Brain microvascular endothelial cell (primary cell): Measurements from ENCODE around the gene EFCAB11.
"Not testable (repeated sequence)": the region's sequence is repeated elsewhere in the genome, so short reads cannot be mapped to it uniquely, and the experiment has no call there.

Experiments
- DNase-seq: peaks from one replicate; pipeline ENCODE4 v3.0.0-alpha.2; 2020
- H3K27ac ChIP-seq: fragments of 250-450 bp; sonication (Bioruptor Pico); 2 replicates; pipeline ENCODE4 v1.5.1; 2020; ENCODE audit warnings: mild to moderate bottlenecking, moderate library complexity
- H3K27me3 ChIP-seq: fragments of 250-450 bp; sonication (Bioruptor Pico); replicated peaks from 2 replicates; pipeline ENCODE4 v1.5.1; 2020; ENCODE audit warnings: mild to moderate bottlenecking
- H3K36me3 ChIP-seq: fragments of 250-450 bp; sonication (Bioruptor Pico); replicated peaks from 2 replicates; pipeline ENCODE4 v1.5.1; 2020; ENCODE audit warnings: mild to moderate bottlenecking
- H3K4me3 ChIP-seq: 2 replicates; pipeline ENCODE4 v1.5.1; 2011; ENCODE audit warnings: low read depth, mild to moderate bottlenecking, control low read depth, low read length, moderate library complexity
- in situ Hi-C: cut with HindIII; loops from 2 replicates; pipeline ENCODE4 v1.10.0; 2017; ENCODE audit warnings: low sequenced_read_pairs, low pct_ligation_motif_present
- TF ChIP-seq, protein P1 (sequence below): IDR thresholded peaks from 2 replicates; pipeline ENCODE4 v1.5.1; 2011; ENCODE audit warnings: low read depth, mild to moderate bottlenecking, moderate library complexity, low read length, control low read depth, inconsistent platforms; ENCODE audit errors: missing control alignments

EFCAB11 gene

DNA sequence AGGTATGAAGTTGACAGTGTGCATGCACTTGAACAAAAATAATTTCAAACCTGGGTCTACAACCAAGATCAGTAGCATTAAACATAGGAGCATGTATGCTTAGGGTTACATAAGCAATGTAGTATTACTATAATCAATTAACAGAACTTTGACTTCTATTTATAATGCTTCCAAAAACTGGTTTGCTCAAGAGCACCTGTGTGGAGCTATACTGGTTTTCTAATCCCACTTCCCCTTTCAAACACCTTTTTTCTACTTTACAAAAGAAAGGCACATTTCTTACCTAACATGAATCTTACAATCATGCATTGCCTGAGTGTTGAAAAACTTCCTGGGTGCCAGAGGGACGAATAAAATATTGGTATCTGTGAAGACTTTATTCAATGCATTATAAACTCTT lies 72.7 kb downstream of the EFCAB11 start:
- H3K36me3 ChIP-seq, result no peaks in the 10 kb centered on the region
- no peak overlapping the region for H3K4me3 ChIP-seq
- no peak for DNase-seq
- TF ChIP-seq, protein P1, sequence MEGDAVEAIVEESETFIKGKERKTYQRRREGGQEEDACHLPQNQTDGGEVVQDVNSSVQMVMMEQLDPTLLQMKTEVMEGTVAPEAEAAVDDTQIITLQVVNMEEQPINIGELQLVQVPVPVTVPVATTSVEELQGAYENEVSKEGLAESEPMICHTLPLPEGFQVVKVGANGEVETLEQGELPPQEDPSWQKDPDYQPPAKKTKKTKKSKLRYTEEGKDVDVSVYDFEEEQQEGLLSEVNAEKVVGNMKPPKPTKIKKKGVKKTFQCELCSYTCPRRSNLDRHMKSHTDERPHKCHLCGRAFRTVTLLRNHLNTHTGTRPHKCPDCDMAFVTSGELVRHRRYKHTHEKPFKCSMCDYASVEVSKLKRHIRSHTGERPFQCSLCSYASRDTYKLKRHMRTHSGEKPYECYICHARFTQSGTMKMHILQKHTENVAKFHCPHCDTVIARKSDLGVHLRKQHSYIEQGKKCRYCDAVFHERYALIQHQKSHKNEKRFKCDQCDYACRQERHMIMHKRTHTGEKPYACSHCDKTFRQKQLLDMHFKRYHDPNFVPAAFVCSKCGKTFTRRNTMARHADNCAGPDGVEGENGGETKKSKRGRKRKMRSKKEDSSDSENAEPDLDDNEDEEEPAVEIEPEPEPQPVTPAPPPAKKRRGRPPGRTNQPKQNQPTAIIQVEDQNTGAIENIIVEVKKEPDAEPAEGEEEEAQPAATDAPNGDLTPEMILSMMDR, result no peak
- H3K27me3 ChIP-seq, result no peaks in the 10 kb centered on the region
- no peak overlapping the region for H3K27ac ChIP-seq
- in situ Hi-C loops, result no loop called here

DNA sequence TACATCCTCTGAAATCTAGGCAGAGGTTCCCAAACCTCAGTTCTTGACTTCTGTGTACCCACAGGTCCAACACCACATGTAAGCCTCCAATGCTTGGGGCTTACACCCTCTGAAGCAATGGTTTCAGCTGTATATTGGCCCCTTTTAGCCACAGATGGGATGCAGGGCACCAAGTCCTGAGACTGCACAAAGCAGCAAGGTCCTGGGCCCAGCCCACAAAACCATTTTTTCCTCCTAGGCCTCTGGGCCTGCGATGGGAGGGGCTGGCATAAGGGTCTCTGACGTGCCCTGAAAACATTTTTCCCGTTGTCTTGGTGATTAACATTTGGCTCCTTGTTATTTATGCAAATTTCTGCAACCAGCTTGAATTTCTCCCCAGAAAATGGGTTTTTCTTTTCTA lies 80.4 kb downstream of the EFCAB11 start:
- H3K27ac ChIP-seq, in situ Hi-C loops, H3K27me3 ChIP-seq, DNase-seq, H3K4me3 ChIP-seq, H3K36me3 ChIP-seq: not testable (repeated sequence)

DNA sequence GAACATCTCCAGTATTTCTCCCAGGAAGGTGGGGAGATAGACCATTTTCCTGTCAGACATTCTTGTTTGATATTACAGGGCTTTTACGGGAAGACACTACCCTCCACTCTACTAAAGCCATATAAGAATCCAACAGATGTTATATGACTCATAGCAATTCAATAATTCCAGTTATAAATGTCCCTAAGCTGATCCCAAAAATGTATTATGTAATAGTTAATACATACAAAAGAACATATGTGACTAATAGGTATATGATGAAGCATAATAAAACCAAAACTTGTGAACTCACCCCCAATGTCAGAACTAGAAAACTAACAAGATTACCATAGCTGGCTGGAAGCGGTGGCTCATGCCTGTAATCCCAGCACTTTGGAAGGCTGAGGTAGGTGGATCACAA lies 84.2 kb downstream of the EFCAB11 start:
- no peaks in the 10 kb centered on the region for H3K36me3 ChIP-seq
- TF ChIP-seq, protein P1, result no peak
- H3K27me3 ChIP-seq, result no peaks in the 10 kb centered on the region
- H3K4me3 ChIP-seq, result no peak overlapping the region
- DNase-seq, result no peak
- no peak overlapping the region for H3K27ac ChIP-seq
- in situ Hi-C loops, result no loop called here

DNA sequence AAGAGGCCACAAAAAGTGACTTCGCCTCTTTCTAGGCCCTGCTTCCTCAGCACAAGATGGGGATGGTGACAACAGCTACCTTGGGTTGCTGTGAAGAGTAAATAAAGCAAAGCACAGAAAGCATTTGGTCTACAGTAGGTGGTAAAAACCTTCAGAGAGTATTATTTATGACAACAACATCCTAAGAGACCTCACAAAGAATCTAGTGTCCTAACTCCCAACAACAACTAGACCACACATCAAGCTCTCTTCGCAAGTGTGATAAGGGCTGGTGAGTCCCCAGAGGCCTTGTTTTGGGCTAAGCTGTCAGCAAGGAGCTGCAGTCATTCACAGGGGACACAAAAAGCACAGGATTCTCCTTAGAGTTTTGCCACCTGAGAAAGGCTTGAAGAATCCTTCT lies 84.9 kb downstream of the EFCAB11 start:
- TF ChIP-seq, protein P1, result no peak
- in situ Hi-C loops, result no loop called here

DNA sequence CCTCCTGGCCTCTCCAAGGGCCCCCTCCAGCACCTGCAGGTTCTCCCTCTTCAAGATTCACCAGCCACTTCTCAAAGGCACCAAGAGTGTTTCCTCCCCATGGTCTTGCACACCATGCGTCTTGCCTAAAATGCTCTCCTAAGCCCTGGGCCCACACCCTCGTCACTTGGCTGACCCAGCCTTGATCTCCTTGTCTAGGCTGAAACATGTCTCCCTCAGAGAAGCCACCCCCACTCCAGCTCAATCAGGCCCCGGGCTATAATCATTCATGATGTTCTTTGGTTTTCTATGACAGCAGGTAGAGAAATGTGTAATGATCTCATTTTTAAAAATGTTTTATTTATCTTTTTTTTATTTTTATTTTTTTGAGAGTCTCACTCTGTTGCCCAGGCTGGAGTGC lies 88.1 kb downstream of the EFCAB11 start:
- in situ Hi-C loops, result no loop called here
- H3K36me3 ChIP-seq, result no peaks in the 10 kb centered on the region
- H3K4me3 ChIP-seq, result no peak overlapping the region
- no peak overlapping the region for H3K27ac ChIP-seq
- no peak for DNase-seq
- H3K27me3 ChIP-seq, result no peaks in the 10 kb centered on the region
- TF ChIP-seq, protein P1, result no peak

More for the DNA sequence above, 84.9 kb downstream of the EFCAB11 start:
- no peak overlapping the region for H3K27ac ChIP-seq
- no peaks in the 10 kb centered on the region for H3K27me3 ChIP-seq
- no peak for DNase-seq
- H3K36me3 ChIP-seq, result no peaks in the 10 kb centered on the region
- H3K4me3 ChIP-seq, result no peak overlapping the region

DNA sequence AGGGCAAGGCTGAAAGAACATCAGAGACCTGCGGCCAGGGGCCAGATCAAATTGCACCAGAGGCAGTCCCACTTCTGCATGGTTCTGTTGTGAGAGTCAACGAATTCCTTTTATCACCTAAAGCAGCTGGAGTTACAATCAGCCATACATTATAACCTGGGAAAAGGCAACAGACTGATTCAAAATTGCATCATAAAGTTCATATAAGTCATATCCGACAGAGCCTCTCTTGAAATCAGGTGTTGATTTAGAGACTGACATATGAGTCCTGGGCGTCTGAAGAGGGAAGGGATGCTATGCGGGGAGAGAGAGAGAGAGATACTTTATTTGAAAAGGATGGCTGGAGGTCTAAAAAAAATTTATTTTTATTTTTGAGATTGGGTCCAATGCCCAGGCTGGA lies 89.4 kb downstream of the EFCAB11 start:
- no peaks in the 10 kb centered on the region for H3K36me3 ChIP-seq
- no peak overlapping the region for H3K27ac ChIP-seq
- DNase-seq, result no peak
- TF ChIP-seq, protein P1, result no peak
- in situ Hi-C loops, result no loop called here
- H3K27me3 ChIP-seq, result no peaks in the 10 kb centered on the region
- H3K4me3 ChIP-seq, result no peak overlapping the region
